OCI-LY7 (cell line): ENCODE data around the gene FDXR. TPM values are rescaled to one million over a fixed set of nuclear protein-coding genes. Genes with fewer than 3 reads are reported as not detected.

Source experiments
- BruUV-seq: library from RNA; stranded (reverse); fragments of 400-500 nt; replicated peaks from 2 replicates; lab custom pipeline; 2021; lab: Mats Ljungman, UMichigan
- CTCF ChIA-PET: fragments of 300-600 bp; sonication (Branson Sonifier 250); formaldehyde crosslinking; loops from one replicate; lab custom pipeline; 2022; ENCODE audit warnings: antibody characterized with exemption; ENCODE audit not compliant: unreplicated experiment; lab: Charles Lee
- POLR2A ChIA-PET: fragments of 300-600 bp; sonication (Branson Sonifier 250); formaldehyde crosslinking; loops from one replicate; lab custom pipeline; 2022; ENCODE audit warnings: antibody characterized with exemption; lab: Charles Lee
- DNase-seq: peaks from one replicate; pipeline ENCODE4 v3.0.0-alpha.2; 2015; ENCODE audit warnings: low spot score
- H2AFZ ChIP-seq: fragments of 200-600 bp; sonication (generic), shearing (Covaris generic); 2 replicates; pipeline ENCODE4 v1.6.1; 2014; ENCODE audit warnings: mild to moderate bottlenecking, antibody characterized with exemption, low read length, moderate library complexity
- H3K27ac ChIP-seq: fragments of 200-600 bp; sonication (generic); 2 replicates; pipeline ENCODE4 v1.5.1; 2014; ENCODE audit warnings: mixed run types, low read depth, mild to moderate bottlenecking, moderate library complexity, low read length, inconsistent platforms; ENCODE audit not compliant: poor library complexity, severe bottlenecking
- H3K36me3 ChIP-seq: fragments of 200-600 bp; sonication (generic); 2 replicates; pipeline ENCODE4 v1.6.1; 2014; ENCODE audit warnings: mild to moderate bottlenecking, antibody characterized with exemption, low read length, moderate library complexity, mixed read lengths; ENCODE audit not compliant: insufficient read depth
- H3K4me1 ChIP-seq: fragments of 200-600 bp; sonication (generic); 2 replicates; pipeline ENCODE4 v1.5.1; 2014; ENCODE audit warnings: mild to moderate bottlenecking, low read length; ENCODE audit not compliant: insufficient read depth, poor library complexity, severe bottlenecking
- H3K4me2 ChIP-seq: fragments of 200-600 bp; sonication (generic); 2 replicates; pipeline ENCODE4 v1.6.1; 2014; ENCODE audit warnings: mild to moderate bottlenecking, low read length
- H3K4me3 ChIP-seq: fragments of 200-600 bp; sonication (generic); 2 replicates; pipeline ENCODE4 v1.5.1; 2014; ENCODE audit warnings: mild to moderate bottlenecking, low read depth, low read length; ENCODE audit not compliant: poor library complexity, severe bottlenecking
- H3K79me2 ChIP-seq: fragments of 200-600 bp; sonication (generic); 2 replicates; pipeline ENCODE4 v1.6.1; 2016; ENCODE audit warnings: low read depth, mild to moderate bottlenecking, low read length, moderate library complexity, mixed read lengths; ENCODE audit not compliant: insufficient read depth
- H3K9me2 ChIP-seq: fragments of 200-600 bp; sonication (generic); 2 replicates; pipeline ENCODE4 v1.6.1; 2016; ENCODE audit warnings: mild to moderate bottlenecking, low read length, mixed read lengths; ENCODE audit not compliant: insufficient read depth
- H3K9me3 ChIP-seq: fragments of 200-600 bp; sonication (generic); 2 replicates; pipeline ENCODE4 v1.6.1; 2014; ENCODE audit warnings: mild to moderate bottlenecking, mixed run types, low read length, mixed read lengths
- H4K20me1 ChIP-seq: fragments of 200-600 bp; sonication (generic); 2 replicates; pipeline ENCODE4 v1.6.1; 2014; ENCODE audit warnings: mild to moderate bottlenecking, antibody characterized with exemption, low read length, moderate library complexity, mixed read lengths; ENCODE audit not compliant: insufficient read depth
- CTCF ChIP-seq: fragments of 200-600 bp; sonication (generic); conservative IDR thresholded peaks from 2 replicates; pipeline ENCODE4 v1.5.1; 2014; ENCODE audit warnings: mild to moderate bottlenecking, antibody characterized with exemption, low read length, moderate library complexity, mixed read lengths
- EZH2phosphoT487 ChIP-seq: fragments of 200-600 bp; sonication (generic); IDR thresholded peaks from 2 replicates; pipeline ENCODE4 v1.6.1; 2018; ENCODE audit warnings: low read depth, borderline replicate concordance, mild to moderate bottlenecking, mixed run types, antibody characterized with exemption, low read length, moderate library complexity, mixed read lengths
- intact Hi-C: fragments of 100-400 bp; cut with micrococcal nuclease; formaldehyde crosslinking; loops from one replicate; pipeline ENCODE4 v1.10.0; 2022; ENCODE audit not compliant: unreplicated experiment
- total RNA-seq, 2 experiments: library from RNA; depleted of rRNA in 1 of 2; stranded (reverse); fragments of >200 nt in 1 of 2; shearing (Covaris generic) in 1 of 2; gene quantifications; 2 replicates each; pipeline ENCODE4 v1.2.3, GENCODE V29; 2014 to 2022

Gene FDXR
- total RNA-seq, 2 experiments from 2014 or later, result 12.2 to 18.3 TPM

GRCh38 chr17:74877592-74878548 lies 5.1 kb upstream of the FDXR start:
- Histone ChIP-seq H2AFZ (no peak overlapping the region), H3K79me2 (no peaks in the 10 kb centered on the region), H3K9me3 (no peaks in the 10 kb centered on the region), H3K4me1 (peaks cover 10% of the 10 kb centered on the region), H3K9me2 (no peaks in the 10 kb centered on the region), H3K27ac (no peak overlapping the region), H3K36me3 (no peaks in the 10 kb centered on the region), H3K4me3 (no peak overlapping the region), H3K4me2 (no peak overlapping the region), H4K20me1 (no peaks in the 10 kb centered on the region)
- ChIA-PET CTCF (interaction anchor here (0.6 to 0.8 kb wide), 3 partner anchors 13 to 647 kb away, joined by 3 to 5 read pairs (median 3); no protein-coding TSS in a partner anchor), POLR2A (interaction anchor here (0.6 kb wide), 1 partner anchor 96 kb away, joined by 3 read pairs; no protein-coding TSS in a partner anchor)
- TF ChIP-seq CTCF (no peak), EZH2phosphoT487 (no peak)
- BruUV-seq, result no TSS peak
- no peak for DNase-seq
- intact Hi-C loops, result no loop called here

- intact Hi-C loops, result no loop called here
- Histone ChIP-seq H3K4me3 (no peak overlapping the region), H3K9me2 (no peaks in the 10 kb centered on the region), H4K20me1 (no peaks in the 10 kb centered on the region), H3K36me3 (no peaks in the 10 kb centered on the region), H3K9me3 (no peaks in the 10 kb centered on the region), H3K4me2 (no peak overlapping the region), H3K27ac (no peak overlapping the region), H3K4me1 (peaks cover 23% of the 10 kb centered on the region), H3K79me2 (no peaks in the 10 kb centered on the region), H2AFZ (no peak overlapping the region)
- DNase-seq, result no peak
- TF ChIP-seq EZH2phosphoT487 (no peak), CTCF (no peak)
- ChIA-PET CTCF (no interaction called here), POLR2A (no interaction called here)
- no TSS peak for BruUV-seq
Measured at GRCh38 chr17:74875977-74876593, 3.3 kb upstream of the FDXR start.
